HepG2 (cell line): Measurements from ENCODE around the gene PDE4D. TPM values are rescaled to one million over a fixed set of nuclear protein-coding genes. Genes with fewer than 3 reads are reported as not detected.

Experiments used
- ATAC-seq: fragments of 200-7000 bp; cut with Tn5 transposase; 3 replicates; pipeline ENCODE4 v1.9.1; 2020; ENCODE audit warnings: mild to moderate bottlenecking, moderate library complexity
- BruUV-seq: library from RNA; stranded (reverse); fragments of 400-500 nt; replicated peaks from 2 replicates; lab custom pipeline; 2021; lab: Mats Ljungman, UMichigan
- CTCF ChIA-PET: fragments of 300-600 bp; formaldehyde crosslinking; extraction: SDS; loops from one replicate; lab custom pipeline; 2021; ENCODE audit warnings: low total read pairs, inconsistent platforms, low intra/inter-chr PET ratio; lab: Yijun Ruan, JAX
- POLR2A ChIA-PET: fragments of 350-600 bp; sonication (Branson Sonifier 250); formaldehyde crosslinking; loops from one replicate; lab custom pipeline; 2020; ENCODE audit warnings: antibody characterized with exemption, inconsistent platforms; lab: Yijun Ruan, JAX
- DNase-seq: peaks from one replicate; pipeline ENCODE4 v3.0.0-alpha.2; 2015; ENCODE audit warnings: low spot score
- FAIRE-seq: peaks from 3 replicates; lab custom pipeline; 2011; peaks lifted over from hg19 to GRCh38; lab: Jason Lieb, UNC
- H2AFZ ChIP-seq: one replicate; pipeline ENCODE4 v1.6.1; 2011; ENCODE audit warnings: low read length, inconsistent platforms
- H3K27ac ChIP-seq: fragments of 300-600 bp; 3 replicates; pipeline ENCODE4 v1.8.0; 2011; ENCODE audit warnings: mixed run types, mild to moderate bottlenecking, mixed read lengths, low read length, inconsistent platforms; ENCODE audit not compliant: insufficient read depth; ENCODE audit errors: extremely low read length
- H3K27me3 ChIP-seq, 2 experiments: fragments of 200-600 bp in 1 of 2; 2 replicates in 1 of 2; 3 replicates in 1 of 2; pipeline versions ENCODE4 v1.6.0 to v1.8.0; 2011; ENCODE audit warnings: low read length in 2 of 2, mild to moderate bottlenecking in 2 of 2, moderate library complexity in 2 of 2, inconsistent platforms in 1 of 2; ENCODE audit not compliant: insufficient read depth in 2 of 2, control insufficient read depth in 1 of 2
- H3K36me3 ChIP-seq, 2 experiments: fragments of 200-600 bp in 1 of 2; replicated peaks in 1 of 2; 2 replicates in 1 of 2; 3 replicates in 1 of 2; pipeline versions ENCODE4 v1.5.1 to v1.8.0; 2011; ENCODE audit warnings: low read length in 2 of 2, inconsistent platforms in 1 of 2; ENCODE audit not compliant: insufficient read depth in 2 of 2, control insufficient read depth in 1 of 2
- H3K4me1 ChIP-seq: 2 replicates; pipeline ENCODE4 v1.5.1; 2012; ENCODE audit warnings: low read length, inconsistent platforms; ENCODE audit not compliant: insufficient read depth
- H3K4me2 ChIP-seq: 2 replicates; pipeline ENCODE4 v1.6.0; 2011; ENCODE audit warnings: low read depth, low read length, inconsistent platforms
- H3K4me3 ChIP-seq, 3 experiments: fragments of 200-600 bp in 1 of 3; sonication (generic), shearing (Covaris generic) in 1 of 3; replicated peaks in 1 of 3; 2 replicates each; pipeline ENCODE4 v1.5.1; 2011 to 2016; ENCODE audit warnings: low read length in 3 of 3, inconsistent platforms in 2 of 3, low read depth in 2 of 3, mild to moderate bottlenecking in 2 of 3, control low read depth in 1 of 3, mixed read lengths in 1 of 3; ENCODE audit not compliant: insufficient read depth in 1 of 3
- H3K79me2 ChIP-seq: one replicate; pipeline ENCODE4 v1.6.1; 2011; ENCODE audit warnings: low read length, inconsistent platforms; ENCODE audit not compliant: insufficient read depth
- H3K9ac ChIP-seq: 2 replicates; pipeline ENCODE4 v1.6.0; 2011; ENCODE audit warnings: mild to moderate bottlenecking, low read depth, low read length, inconsistent platforms; ENCODE audit not compliant: insufficient read depth
- H3K9me3 ChIP-seq: 2 replicates; pipeline ENCODE4 v1.5.1; 2012; ENCODE audit warnings: mild to moderate bottlenecking, low read length
- H4K20me1 ChIP-seq: 2 replicates; pipeline ENCODE4 v1.6.0; 2011; ENCODE audit warnings: inconsistent platforms, mild to moderate bottlenecking, low read length, moderate library complexity; ENCODE audit not compliant: insufficient read depth
- ETV5 ChIP-seq: IDR thresholded peaks from 2 replicates; pipeline ENCODE4 v1.6.1; 2018; ENCODE audit warnings: missing biosample characterization, missing genetic modification reagents, inconsistent platforms, borderline replicate concordance
- FOXK2 ChIP-seq: fragments of 450-650 bp; IDR thresholded peaks from 2 replicates; pipeline ENCODE4 v1.6.1; 2016
- IRX3 ChIP-seq: sonication (generic); formaldehyde crosslinking; IDR thresholded peaks from 2 replicates; pipeline ENCODE4 v1.8.1; 2023; ENCODE audit warnings: mild to moderate bottlenecking, low read depth, missing genetic modification reagents, borderline replicate concordance
- MAFF ChIP-seq: IDR thresholded peaks from 2 replicates; pipeline ENCODE4 v1.6.1; 2011; ENCODE audit warnings: low read depth, low read length, improper control_type of control experiment
- PHB2 ChIP-seq: fragments of 450-650 bp; IDR thresholded peaks from 2 replicates; pipeline ENCODE4 v1.6.1; 2018; ENCODE audit not compliant: partially characterized antibody
- PRDM10 ChIP-seq: sonication (generic); formaldehyde crosslinking; IDR thresholded peaks from 2 replicates; pipeline ENCODE4 v1.4.0; 2020; ENCODE audit warnings: low read depth, missing genetic modification reagents
- PTBP1 ChIP-seq: fragments of 200-400 bp; formaldehyde crosslinking; IDR thresholded peaks from 2 replicates; pipeline ENCODE4 v1.6.1; 2018; ENCODE audit warnings: low read length, low read depth; ENCODE audit not compliant: poor library complexity, severe bottlenecking
- RFXAP ChIP-seq: sonication (generic); formaldehyde crosslinking; IDR thresholded peaks from 2 replicates; pipeline ENCODE4 v1.4.0; 2020; ENCODE audit warnings: missing genetic modification reagents, borderline replicate concordance
- ZNF747 ChIP-seq: sonication (generic); formaldehyde crosslinking; IDR thresholded peaks from 2 replicates; pipeline ENCODE4 v1.8.1; 2023; ENCODE audit warnings: missing genetic modification reagents, mild to moderate bottlenecking, borderline replicate concordance
- WGBS: methylation state at CpG from one replicate; pipeline ENCODE4 v1.1.6; 2017; ENCODE audit warnings: low lambda C conversion rate; 5-methylcytosine and 5-hydroxymethylcytosine counted together
- in situ Hi-C: cut with HindIII; loops from 2 replicates; pipeline ENCODE4 v1.10.0; 2017; ENCODE audit warnings: low pct_unique_long_range_greater_than_20kb; ENCODE audit not compliant: extremely low pct_ligation_motif_present
- intact Hi-C: fragments of 100-400 bp; cut with micrococcal nuclease; formaldehyde crosslinking; loops from one replicate; pipeline ENCODE4 v1.10.0; 2022; ENCODE audit not compliant: unreplicated experiment
- polyA plus RNA-seq, 8 experiments: library from polyadenylated mRNA; depleted of rRNA in 3 of 8; stranded (reverse) in 7 of 8; unstranded in 1 of 8; fragments of >200 nt; fragmentation: Illumina TruSeq in 4 of 8; extraction: Trizol in 4 of 8; gene quantifications; 2 replicates each; pipeline versions ENCODE4 v1.2.1 to v1.2.3, GENCODE V29; 2011 to 2016; ENCODE audit warnings: low read depth in 4 of 8, missing spikeins in 1 of 8, mixed read lengths in 1 of 8; ENCODE audit not compliant: insufficient read depth in 1 of 8
- total RNA-seq, 5 experiments: library from RNA; depleted of rRNA; stranded (reverse); fragments of >200 nt; fragmentation: Illumina TruSeq; extraction: Trizol; gene quantifications; 2 replicates each; pipeline ENCODE4 v1.2.3, GENCODE V29; 2016; ENCODE audit warnings: low read depth in 1 of 5
- TF ChIP-seq, protein P1 (sequence below): sonication (generic); formaldehyde crosslinking; IDR thresholded peaks from 2 replicates; pipeline ENCODE4 v1.4.0; 2020; ENCODE audit warnings: missing genetic modification reagents, mild to moderate bottlenecking, borderline replicate concordance
- TF ChIP-seq, protein P2 (sequence below): sonication (generic); formaldehyde crosslinking; IDR thresholded peaks from 2 replicates; pipeline ENCODE4 v1.9.0; 2021; ENCODE audit warnings: missing genetic modification reagents, mild to moderate bottlenecking, borderline replicate concordance

The PDE4D gene
- total and polyA plus RNA-seq, 2 of the 13 experiments (the other 11 are each of a cell fraction or from before 2014, with no cell fraction given), result 7.0 to 12.2 TPM

DNA sequence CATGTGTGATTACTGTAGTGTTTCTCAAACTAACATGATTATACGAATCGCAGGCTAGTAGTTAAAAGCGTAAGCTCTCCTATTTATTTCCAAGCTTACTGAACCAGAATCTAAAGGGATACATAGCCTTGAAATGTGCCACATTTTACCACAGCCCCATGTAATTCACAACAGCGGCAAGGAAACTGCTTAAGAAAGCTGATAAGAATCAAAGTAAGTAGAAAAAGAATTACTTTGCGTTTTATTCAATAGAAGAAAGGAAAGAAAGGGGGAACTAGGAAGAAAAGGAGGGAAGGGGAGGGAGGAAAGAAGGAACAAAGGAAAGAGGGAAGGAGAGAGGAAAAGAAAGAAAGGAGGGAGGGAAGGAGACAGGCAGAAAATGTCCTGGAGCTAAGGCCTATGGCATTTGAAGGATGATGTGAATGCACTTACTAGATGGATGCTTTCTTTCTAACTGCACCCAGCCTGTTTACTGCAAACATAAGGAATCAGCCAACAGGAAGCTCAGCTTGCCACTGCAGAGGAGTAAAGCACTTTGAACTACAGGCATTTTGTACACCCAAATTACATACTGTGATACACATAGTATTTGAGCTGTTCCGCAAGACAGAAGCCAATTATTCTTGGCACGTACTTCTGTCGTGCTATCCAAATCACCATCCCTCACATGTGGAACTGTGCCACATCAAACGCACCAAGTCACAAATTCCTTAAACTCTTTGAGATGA, 789.0 kb downstream of the PDE4D start:
- ChIA-PET CTCF (no interaction called here), POLR2A (no interaction called here)
- intact Hi-C loops (no loop called here), in situ Hi-C loops (no loop called here)
- no peak overlapping the region for H3K4me2 ChIP-seq
- no peak for DNase-seq
- no peaks in the 10 kb centered on the region for H3K27me3 ChIP-seq
- BruUV-seq, result no TSS peak
- no peak overlapping the region for H2AFZ ChIP-seq
- no peaks in the 10 kb centered on the region for H4K20me1 ChIP-seq
- H3K4me1 ChIP-seq, result no peaks in the 10 kb centered on the region
- peak; percentile 31; the same call in 1 of the 3 replicates for ATAC-seq
- no peaks in the 10 kb centered on the region for H3K36me3 ChIP-seq
- no peak overlapping the region for H3K27ac ChIP-seq
- no peak overlapping the region for H3K9ac ChIP-seq
- H3K9me3 ChIP-seq, result no peaks in the 10 kb centered on the region
- no peaks in the 10 kb centered on the region for H3K79me2 ChIP-seq
- TF ChIP-seq FOXK2 (no peak), ZNF747 (CRISPR knock-in tag) (no peak), IRX3 (CRISPR knock-in tag) (no peak), RFXAP (CRISPR knock-in tag) (no peak), PHB2 (no peak), MAFF (no peak), PRDM10 (CRISPR knock-in tag) (no peak), PTBP1 (no peak), ETV5 (CRISPR knock-in tag) (no peak)
- TF ChIP-seq, protein P1, sequence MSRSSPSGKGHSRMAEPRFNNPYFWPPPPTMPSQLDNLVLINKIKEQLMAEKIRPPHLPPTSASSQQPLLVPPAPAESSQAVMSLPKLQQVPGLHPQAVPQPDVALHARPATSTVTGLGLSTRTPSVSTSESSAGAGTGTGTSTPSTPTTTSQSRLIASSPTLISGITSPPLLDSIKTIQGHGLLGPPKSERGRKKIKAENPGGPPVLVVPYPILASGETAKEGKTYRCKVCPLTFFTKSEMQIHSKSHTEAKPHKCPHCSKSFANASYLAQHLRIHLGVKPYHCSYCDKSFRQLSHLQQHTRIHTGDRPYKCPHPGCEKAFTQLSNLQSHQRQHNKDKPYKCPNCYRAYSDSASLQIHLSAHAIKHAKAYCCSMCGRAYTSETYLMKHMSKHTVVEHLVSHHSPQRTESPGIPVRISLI (CRISPR knock-in tag), result no peak
- TF ChIP-seq, protein P2, sequence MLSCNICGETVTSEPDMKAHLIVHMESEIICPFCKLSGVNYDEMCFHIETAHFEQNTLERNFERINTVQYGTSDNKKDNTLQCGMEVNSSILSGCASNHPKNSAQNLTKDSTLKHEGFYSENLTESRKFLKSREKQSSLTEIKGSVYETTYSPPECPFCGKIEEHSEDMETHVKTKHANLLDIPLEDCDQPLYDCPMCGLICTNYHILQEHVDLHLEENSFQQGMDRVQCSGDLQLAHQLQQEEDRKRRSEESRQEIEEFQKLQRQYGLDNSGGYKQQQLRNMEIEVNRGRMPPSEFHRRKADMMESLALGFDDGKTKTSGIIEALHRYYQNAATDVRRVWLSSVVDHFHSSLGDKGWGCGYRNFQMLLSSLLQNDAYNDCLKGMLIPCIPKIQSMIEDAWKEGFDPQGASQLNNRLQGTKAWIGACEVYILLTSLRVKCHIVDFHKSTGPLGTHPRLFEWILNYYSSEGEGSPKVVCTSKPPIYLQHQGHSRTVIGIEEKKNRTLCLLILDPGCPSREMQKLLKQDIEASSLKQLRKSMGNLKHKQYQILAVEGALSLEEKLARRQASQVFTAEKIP (CRISPR knock-in tag), result no peak
- no peak overlapping the region for H3K4me3 ChIP-seq
- 73% methylated on average over 9 of the region's 9 CpGs for WGBS
- no peak for FAIRE-seq
